Measurements from ENCODE around the gene TBL3. TPM values are rescaled to one million over a fixed set of nuclear protein-coding genes. Genes with fewer than 3 reads are reported as not detected.

Gene TBL3
- total and polyA plus RNA-seq, 8 donors, result 14.7 to 63.7 (median 21.4) TPM

DNA sequence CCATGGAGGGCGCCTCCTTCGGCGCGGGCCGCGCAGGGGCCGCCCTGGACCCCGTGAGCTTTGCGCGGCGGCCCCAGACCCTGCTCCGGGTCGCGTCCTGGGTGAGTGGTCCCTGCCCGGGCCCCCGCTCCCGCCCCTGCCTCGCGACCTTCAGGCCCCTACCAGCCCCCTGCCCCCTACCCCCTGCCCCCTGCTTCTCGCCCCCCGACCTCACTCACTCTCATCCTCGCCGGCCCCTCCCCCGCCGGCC is 18.2 kb downstream of the TBL3 start:
- Histone ChIP-seq H3K27ac (no peak overlapping the region), H3K9me3 (no peaks in the 10 kb centered on the region), H3K4me1 (peaks cover 14 to 23% (median 14%) of the 10 kb centered on the region in 3 donors), H3K4me3 (peak overlapping the region in 2 of 4 donors; percentile 21 to 36), H3K27me3 (peaks cover 0 to 11% (median 0%) of the 10 kb centered on the region in 4 donors), H3K36me3 (peaks cover 0 to 3% (median 0%) of the 10 kb centered on the region in 3 donors)
- 0 to 1% methylated on average over 7 to 25 of the region's 25 CpGs for WGBS, 2 donors
- peak in 1 of 6 donors; percentile 80 for DNase-seq
- ATAC-seq, result no peak
- TF ChIP-seq, protein P1, sequence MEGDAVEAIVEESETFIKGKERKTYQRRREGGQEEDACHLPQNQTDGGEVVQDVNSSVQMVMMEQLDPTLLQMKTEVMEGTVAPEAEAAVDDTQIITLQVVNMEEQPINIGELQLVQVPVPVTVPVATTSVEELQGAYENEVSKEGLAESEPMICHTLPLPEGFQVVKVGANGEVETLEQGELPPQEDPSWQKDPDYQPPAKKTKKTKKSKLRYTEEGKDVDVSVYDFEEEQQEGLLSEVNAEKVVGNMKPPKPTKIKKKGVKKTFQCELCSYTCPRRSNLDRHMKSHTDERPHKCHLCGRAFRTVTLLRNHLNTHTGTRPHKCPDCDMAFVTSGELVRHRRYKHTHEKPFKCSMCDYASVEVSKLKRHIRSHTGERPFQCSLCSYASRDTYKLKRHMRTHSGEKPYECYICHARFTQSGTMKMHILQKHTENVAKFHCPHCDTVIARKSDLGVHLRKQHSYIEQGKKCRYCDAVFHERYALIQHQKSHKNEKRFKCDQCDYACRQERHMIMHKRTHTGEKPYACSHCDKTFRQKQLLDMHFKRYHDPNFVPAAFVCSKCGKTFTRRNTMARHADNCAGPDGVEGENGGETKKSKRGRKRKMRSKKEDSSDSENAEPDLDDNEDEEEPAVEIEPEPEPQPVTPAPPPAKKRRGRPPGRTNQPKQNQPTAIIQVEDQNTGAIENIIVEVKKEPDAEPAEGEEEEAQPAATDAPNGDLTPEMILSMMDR (IDR thresholded peaks at IDR 0.05), result no peak
- no peak for FAIRE-seq
- intact Hi-C loops (cut with DNase I), result no loop called here

DNA sequence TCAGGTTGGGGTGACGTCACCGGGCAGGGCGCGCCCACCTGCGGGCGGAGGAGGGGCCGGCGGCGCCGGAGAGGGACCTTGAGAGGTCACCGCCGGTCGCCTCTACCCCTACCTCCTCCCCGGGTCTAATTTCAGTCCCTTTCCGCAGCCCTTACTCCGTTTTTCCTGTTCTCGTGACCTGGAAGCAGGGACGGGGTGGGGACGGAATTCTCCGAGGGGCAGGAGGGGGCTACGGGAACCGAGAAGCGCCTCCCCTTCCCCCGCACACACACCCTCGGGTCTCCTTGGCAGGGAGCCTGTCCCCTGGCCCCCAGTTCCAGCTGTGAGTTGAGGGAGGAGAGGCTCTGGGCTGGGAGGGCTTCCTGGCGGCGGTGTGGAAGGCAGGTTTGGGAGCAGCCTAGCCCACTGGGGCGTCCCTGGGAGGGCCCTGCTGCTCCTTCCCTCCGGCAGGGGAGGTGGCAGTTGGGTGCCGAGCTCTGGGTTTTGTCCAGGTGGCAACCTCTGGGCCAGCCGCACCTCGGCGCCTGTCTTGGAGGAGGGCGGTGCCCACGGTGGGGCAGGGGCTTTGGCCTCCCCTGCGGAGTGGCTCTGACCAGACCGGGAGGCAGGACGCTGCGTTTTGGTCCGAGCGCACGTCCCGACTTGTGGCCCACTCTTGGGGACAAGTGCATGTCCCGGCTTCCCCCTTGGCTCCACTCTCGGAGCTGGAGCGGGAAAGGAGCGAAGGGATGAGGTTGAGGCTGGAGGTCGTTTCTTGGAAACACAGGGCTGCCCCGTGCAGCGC is 18.7 kb downstream of the TBL3 start:
- H3K4me3 ChIP-seq, result peak overlapping the region in 2 of 4 donors; percentile 21 to 36
- WGBS, 2 donors, result 11% methylated on average over 39 to 50 of the region's 50 CpGs
- DNase-seq (peak in 3 of 6 donors; percentile 80 to 86 (median 80)), FAIRE-seq (no peak), ATAC-seq (peak; percentile 10 to 48 (median 34))
- intact Hi-C loops (cut with DNase I), result no loop called here
- H3K27me3 ChIP-seq, result peaks cover 0 to 11% (median 0%) of the 10 kb centered on the region in 4 donors
- H3K9me3 ChIP-seq, result no peaks in the 10 kb centered on the region
- peaks cover 10 to 17% (median 14%) of the 10 kb centered on the region in 3 donors for H3K4me1 ChIP-seq
- peaks cover 0 to 3% (median 0%) of the 10 kb centered on the region in 3 donors for H3K36me3 ChIP-seq
- TF ChIP-seq, protein P1 (IDR thresholded peaks at IDR 0.05), result no peak
- H3K27ac ChIP-seq, result no peak overlapping the region

DNA sequence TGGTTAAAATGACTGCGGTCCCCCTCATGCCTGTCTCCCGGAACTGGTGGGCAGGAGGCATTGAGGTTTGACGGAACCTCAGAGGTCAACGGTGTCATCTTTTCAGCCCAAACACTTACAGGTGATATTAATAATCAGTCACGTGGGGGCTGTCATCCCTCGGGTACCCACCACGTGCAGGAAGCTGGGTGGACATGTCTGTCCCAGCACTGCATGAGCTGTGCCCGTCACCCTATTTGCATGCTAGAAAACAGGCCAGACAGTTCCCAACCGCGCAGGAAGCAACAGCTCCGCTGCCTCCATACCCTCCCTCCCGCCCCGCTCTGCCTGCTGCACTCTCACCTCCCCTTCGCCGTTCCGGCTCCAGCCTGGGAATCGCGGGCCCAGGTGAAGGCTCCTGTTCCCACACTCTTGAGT is 19.3 kb downstream of the TBL3 start:
- Histone ChIP-seq H3K4me1 (peaks cover 10 to 17% (median 14%) of the 10 kb centered on the region in 3 donors), H3K27ac (no peak overlapping the region), H3K36me3 (no peaks in the 10 kb centered on the region), H3K27me3 (peaks cover 0 to 11% (median 0%) of the 10 kb centered on the region in 4 donors), H3K4me3 (no peak overlapping the region), H3K9me3 (no peaks in the 10 kb centered on the region)
- TF ChIP-seq, protein P1 (IDR thresholded peaks at IDR 0.05), result no peak
- peak in 1 of 4 donors; percentile 1 for ATAC-seq
- DNase-seq, result peak in 3 of 6 donors; percentile 45 to 74 (median 63)
- no peak for FAIRE-seq
- intact Hi-C loops (cut with DNase I), result no loop called here
- 22 to 32% methylated on average over 18 of the region's 18 CpGs for WGBS, 2 donors

DNA sequence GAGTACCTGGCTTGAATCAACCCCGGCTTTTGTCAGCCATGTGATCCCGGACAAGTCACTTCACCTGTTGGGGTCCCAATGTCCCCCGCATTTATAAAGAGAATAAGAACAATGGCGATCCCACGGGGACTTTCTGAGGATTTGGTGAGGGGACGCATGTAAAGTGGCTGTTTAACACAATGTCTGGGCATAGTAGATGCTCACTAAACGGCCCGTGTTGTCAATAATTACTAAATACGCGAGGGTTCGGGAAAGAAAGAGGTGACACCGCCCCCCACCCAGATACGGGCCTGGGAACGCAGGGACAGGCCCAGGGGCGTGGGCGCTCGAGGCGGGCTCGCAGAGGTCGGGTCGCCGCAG is 19.7 kb downstream of the TBL3 start:
- FAIRE-seq (no peak), DNase-seq (no peak), ATAC-seq (no peak)
- WGBS, 2 donors, result 21 to 22% methylated on average over 22 of the region's 22 CpGs
- peak overlapping the region in 2 of 4 donors; percentile 37 to 50 for H3K27ac ChIP-seq
- intact Hi-C loops (cut with DNase I), result no loop called here
- peaks cover 0 to 11% (median 0%) of the 10 kb centered on the region in 4 donors for H3K27me3 ChIP-seq
- peaks cover 10 to 17% (median 14%) of the 10 kb centered on the region in 3 donors for H3K4me1 ChIP-seq
- TF ChIP-seq, protein P1 (IDR thresholded peaks at IDR 0.05), result no peak
- H3K36me3 ChIP-seq, result no peaks in the 10 kb centered on the region
- peak overlapping the region in 3 of 4 donors; percentile 15 to 39 (median 21) for H3K4me3 ChIP-seq
- no peaks in the 10 kb centered on the region for H3K9me3 ChIP-seq
